Islet of Langerhans (tissue), 1 donor: ENCODE results near the gene GSTT2.
"Not testable (repeated sequence)": the region's sequence is repeated elsewhere in the genome, so short reads cannot be mapped to it uniquely, and the experiment has no call there.

Experiments
- FAIRE-seq: peaks from one replicate; lab custom pipeline; 2011; peaks lifted over from hg19 to GRCh38; lab: Jason Lieb, UNC

The GSTT2 gene

DNA sequence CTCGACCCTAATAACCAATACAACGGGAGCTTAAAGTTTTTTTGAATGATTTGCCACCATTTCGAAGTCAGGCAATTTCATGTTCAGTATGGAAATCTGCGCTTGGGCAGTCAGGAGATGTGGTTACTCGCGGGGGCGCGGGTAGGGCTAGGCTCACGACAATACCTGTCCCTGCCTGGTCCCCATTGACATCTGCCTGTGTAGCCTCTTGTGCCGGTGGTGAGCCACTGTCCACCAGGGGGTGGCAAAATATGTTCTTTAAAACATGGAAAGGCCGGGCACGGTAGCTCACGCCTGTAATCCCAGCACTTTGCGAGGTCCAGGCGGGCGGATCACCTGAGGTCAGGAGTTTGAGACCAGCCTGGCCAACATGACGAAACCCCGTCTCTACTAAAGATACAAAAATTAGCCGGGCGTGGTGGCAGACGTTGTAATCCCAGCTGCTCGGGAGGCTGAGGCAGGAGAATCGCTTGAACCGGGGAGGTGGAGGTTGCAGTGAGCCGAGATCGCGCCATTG is 5.0 kb upstream of the GSTT2 start:
- FAIRE-seq: not testable (repeated sequence)

DNA sequence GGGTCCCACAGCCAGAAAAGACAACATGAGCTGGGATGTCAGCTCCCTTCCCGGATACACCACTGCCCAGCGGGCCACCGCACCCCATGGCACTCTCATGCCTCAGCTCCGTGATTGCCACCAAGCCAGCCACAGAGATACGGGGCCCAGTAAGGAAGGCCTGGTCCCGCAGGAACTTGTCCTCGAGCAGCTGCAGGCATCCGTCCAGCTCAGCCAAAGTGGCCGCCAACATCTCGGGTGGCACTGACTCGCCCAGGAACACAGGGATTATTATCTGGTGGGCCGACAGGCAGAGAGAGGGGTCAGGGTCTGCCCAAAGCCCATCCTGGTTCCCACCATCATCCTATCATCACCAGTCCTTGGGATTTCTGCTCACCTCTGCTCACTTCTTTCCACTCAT is 2.6 kb upstream of the GSTT2 start:
- FAIRE-seq: not testable (repeated sequence)

DNA sequence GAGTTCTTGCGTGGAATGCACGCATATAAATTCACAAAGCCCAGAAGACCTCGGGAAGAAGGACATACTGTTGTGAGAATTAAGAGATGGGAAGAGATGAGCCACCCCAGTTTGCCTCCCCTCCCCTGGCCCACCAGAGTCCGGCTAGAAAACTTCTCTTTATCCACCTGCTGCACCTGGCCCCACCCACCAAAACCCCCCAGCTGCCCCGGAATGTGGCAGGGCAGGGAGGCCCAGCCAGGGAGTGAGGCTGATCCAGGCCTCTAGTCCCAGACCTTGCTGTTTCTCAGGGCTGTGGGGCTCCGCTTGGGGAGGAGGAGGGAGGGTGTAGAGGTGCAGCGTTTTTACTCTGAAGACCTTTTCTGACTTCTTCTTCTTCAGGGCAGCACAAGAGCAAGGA is 633 bp downstream of the GSTT2 start:
- not testable (repeated sequence) for FAIRE-seq

DNA sequence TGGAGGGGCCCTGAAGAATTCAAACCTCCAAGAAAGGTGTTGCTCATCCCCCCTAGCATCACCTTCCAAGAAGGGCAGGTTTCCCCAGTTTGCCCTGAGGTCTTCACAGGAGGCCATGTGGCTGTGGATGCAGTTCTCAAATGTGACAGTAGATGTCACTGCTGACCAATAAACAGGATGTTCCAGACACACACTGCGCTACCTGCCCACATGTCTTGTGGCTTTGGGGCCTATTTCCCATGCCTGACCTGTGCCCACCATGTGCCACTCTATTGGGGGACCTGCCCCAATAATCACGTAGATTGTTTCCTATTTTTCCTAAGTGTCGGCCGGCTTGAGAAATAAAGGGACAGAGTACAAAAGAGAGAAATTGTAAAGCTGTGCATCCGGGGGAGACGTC is 4.5 kb downstream of the GSTT2 start:
- FAIRE-seq: no peak

DNA sequence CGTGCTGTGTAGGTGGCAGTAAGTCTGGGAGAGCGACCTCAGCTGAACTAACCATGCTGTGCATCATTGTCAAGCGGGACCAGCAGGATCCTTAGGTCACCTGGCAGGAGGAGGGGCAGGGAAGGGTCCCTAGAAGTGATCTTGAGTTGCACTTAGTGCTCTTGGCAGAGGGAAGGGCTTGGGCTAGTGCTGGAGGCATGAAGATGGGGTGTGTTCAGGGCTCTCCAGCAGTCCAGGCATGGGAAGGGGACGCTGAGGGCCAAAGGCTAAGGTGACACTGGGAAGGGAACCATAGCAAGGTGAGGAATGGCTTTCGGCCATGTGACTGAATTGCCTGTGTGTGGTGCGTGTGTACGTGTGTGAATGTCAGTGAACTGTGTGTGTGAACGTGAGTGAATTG is 6.2 kb downstream of the GSTT2 start:
- FAIRE-seq: not testable (repeated sequence)

DNA sequence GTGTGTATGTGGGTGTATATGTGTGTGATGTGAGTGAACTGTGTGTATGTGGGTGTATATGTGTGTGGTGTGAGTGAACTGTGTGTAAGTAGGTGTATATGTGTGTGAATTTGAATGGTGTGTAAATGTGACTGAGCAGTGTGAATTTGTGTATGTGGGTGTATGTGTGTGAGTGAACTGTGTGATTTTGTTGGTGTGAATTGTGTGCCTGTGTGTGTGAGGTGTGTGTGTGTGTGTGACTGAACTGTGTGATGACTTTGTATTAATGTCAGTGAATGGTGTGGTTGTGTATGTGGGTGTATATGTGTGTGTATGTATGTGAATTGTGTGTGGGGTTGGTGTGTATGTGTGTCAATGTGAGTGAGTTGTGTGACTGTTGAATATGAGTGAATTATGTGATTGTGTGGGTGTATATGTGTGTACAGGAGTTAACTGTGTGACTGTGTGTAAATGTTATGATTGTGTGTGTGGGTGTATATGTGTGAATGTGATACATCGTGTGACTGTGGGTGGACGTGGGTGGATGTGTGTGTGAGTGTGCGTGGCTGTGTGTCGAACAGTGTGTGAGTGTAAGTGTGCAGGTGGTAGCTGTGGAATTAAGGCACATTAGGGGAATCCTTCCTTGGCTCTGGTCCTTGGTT is 6.7 kb downstream of the GSTT2 start:
- not testable (repeated sequence) for FAIRE-seq

DNA sequence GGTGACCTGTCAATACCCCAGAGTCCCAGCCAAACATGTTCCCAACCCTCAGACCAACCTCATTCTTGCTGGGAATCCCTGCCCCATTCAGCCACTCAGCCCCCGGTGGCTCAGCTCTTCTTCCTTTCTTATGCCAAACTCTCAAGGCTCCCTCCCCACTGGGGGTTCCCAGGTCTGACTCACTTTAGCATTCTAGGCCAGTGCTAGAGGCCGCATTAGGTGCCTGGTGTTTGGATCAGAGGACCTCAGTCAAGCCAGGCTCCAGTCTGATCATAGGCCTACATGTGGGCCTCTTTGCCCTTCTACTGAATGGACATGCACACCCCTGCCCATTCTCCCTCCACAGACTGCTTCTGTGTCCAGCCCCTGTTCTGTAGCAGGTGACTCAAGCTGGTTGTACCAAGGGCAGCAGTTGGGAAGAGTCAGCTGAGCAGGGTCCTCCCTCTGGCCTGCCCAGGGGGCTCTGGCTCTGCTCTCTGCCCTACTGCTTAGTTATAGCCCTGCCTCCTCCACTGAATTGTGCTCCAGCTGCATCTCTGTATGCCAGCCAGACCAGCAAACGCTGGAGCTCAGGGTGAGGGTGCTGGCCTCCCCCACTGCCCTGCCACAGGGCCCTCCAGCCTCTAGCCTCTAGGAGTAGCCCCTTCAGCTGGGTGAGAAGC is 9.8 kb downstream of the GSTT2 start:
- not testable (repeated sequence) for FAIRE-seq

DNA sequence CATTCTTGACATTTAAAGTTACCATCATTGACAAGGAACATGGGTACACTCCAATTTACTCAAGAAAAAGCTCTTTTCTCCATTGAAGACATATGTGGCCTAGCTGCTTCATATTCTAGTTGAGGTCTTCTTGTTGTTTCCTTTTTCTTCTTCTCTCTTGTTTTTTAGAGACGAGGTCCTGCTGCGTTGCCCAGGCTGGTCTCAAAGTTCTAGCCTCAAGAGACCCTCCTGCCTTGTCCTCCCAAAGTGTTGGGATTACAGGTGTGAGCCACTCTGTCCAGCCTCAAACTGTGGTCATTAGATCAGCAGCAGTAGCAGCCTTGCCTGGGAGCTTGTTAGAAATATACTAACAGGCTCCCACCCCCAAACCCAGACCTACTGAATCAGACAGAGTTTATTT is 13.1 kb downstream of the GSTT2 start:
- not testable (repeated sequence) for FAIRE-seq

DNA sequence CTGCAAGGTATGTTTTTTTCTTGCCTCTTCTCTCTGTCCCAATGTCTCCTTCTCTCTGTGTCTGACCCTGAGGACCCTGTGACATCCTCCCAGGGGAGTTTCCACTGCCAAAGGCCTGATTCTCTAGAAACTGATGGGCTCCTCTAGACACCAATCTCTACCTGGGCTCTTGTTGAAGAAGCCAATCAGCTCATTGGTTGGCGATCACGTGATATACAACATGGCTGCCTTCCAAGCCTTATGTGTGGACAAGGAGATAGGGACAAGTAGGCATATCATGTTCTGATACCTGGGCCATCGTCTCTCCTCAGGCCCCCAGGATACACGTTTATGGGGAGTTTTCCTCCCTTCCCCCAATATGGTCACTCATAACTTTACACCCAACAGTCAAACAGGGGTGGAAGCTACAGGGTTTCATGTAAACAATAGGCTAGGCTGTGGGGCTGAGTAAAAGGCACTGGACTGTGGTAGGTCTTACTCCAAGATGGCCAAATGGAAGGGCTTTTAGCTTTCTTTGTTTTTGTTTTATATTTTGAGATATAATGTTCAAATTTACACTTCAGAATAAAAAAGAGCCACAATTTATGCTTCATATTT is 13.7 kb downstream of the GSTT2 start:
- not testable (repeated sequence) for FAIRE-seq

DNA sequence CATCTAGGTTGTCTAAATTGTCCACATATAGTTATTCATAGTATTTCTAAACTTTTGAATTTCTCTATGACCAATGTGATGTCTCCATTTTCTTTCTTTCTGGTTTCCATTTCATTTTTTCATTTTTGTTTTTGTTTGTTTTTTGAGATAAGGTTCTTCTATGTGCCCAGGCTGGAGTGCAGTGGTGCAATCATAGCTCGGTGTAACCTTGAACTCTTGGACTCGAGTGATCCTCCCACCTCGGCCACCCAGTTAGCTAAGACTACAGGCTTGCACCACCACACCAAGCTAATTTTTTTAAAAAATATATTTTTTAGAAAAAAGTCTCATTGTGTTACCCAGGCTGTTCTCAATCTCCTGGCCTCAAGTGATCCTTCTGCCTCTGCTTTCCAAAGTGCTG is 17.2 kb downstream of the GSTT2 start:
- FAIRE-seq: no peak

DNA sequence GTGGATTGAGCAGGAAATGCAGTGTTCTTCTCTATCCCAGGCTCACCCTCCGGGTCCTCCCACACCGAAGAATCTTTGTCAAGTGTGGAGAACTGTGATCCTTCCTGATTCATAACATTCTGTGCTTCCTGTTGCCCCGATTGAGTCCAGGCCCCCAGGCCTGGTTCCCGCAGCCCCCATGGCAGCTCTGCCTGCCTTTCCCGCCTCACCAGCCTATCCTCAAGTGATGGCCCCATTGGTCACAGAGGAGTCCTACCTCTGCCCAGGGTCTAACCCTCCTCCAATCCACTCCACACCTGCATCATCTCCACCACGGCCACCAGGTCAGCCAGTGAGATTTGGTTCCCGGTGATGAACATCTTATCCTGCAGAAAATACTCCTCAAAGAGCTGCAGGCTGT is 19.8 kb downstream of the GSTT2 start:
- not testable (repeated sequence) for FAIRE-seq

DNA sequence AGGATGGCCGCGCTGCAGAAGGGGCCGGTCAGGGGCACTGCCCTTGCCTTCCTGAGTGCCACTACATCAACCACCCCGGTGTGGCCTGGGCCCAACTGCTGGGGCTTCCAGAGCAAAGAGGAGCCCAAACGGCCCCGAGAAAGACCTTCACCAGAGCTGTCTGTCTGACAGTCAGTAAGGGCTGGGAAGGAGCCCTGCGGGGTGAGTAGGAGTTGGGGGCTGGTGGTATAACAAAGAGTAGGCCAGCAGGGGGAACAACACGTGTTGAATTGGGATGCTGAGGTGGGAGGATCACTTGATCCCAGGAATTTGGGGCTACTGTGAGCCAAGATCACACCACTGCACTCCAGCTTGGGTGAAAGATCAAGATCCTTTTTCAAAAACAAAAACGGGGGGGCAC is 21.4 kb downstream of the GSTT2 start:
- FAIRE-seq: no peak

DNA sequence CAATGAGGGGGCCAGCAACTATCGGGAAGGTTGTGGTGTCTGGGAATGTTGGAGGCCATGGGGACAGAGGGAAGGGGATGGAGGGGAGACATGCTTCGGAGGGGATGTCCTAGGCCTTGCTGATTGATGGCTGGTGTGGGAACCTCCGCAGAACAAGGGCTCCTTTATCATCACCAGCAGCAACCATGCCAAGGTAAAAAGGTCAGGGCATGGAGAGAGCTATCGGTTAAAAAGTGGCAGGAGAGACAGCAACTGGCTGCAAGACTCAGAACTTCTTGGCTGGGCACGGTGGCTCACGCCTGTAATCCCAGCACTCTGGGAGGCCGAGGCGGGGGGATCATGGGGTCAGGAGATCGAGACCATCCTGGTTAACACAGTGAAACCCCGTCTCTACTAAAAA is 22.3 kb downstream of the GSTT2 start:
- no peak for FAIRE-seq

DNA sequence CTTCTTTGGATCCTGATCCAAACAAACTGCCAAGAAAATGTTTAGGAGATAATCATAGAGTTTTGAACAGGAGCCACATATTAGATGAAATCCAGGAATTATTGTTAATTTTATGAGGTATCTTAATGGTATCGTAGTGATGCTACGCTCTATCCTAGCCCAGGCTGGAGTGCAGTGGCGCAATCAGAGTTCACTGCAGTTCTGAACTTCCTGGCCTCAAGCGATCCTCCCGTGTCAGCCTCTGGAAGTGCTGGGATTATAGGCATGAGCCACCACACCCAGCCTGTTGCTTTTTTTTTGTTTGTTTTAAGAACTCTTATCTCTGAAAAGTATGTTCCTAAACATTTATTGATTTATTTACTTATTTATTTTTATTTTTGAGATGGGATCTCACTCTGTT is 22.9 kb downstream of the GSTT2 start:
- FAIRE-seq: no peak

DNA sequence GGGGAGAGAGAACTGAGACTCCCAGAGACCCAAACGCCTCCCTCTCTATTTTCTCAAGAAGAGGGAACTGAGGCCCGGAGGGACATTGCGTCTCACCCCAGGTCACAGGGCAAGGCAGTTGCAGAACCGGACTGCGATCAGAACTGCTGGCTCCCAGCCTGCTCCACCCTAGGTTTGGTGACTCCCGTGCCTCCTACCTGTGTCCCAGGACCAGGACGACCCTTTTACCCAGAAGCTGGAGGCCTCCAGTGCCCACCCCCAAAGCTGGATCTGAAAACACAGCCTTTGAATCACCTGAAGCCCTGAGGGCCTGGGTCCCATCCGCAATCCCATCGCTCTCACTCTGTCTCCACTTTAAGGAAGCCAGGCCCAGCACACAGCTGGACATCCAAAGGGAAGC is 24.0 kb downstream of the GSTT2 start:
- no peak for FAIRE-seq

DNA sequence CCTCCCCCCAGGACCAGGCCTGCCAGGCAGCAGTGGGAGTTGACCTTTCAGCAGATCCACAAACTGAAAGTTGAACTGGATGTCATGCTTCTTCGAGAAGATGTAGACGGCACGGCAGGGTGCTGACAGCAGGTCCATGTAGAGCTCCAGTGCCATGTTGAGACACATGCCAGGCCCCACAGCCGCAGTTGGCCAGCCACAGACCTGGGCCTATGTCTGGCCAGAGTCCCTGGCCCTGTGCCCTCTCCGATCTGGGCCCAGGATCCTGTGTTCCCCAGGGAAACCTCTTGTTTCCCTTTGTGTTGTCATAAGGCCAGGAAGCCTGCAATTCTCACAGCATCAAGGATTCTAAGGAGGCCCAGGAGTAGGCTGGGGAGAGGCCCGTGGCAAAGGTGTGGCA is 25.3 kb downstream of the GSTT2 start, which contains the start of gene GSTT4:
GSTT4 (minus strand) TSS at position 253 of the 400 bp plus-strand sequence; CDS start at position 156, 97 bp downstream.
- FAIRE-seq: no peak

DNA sequence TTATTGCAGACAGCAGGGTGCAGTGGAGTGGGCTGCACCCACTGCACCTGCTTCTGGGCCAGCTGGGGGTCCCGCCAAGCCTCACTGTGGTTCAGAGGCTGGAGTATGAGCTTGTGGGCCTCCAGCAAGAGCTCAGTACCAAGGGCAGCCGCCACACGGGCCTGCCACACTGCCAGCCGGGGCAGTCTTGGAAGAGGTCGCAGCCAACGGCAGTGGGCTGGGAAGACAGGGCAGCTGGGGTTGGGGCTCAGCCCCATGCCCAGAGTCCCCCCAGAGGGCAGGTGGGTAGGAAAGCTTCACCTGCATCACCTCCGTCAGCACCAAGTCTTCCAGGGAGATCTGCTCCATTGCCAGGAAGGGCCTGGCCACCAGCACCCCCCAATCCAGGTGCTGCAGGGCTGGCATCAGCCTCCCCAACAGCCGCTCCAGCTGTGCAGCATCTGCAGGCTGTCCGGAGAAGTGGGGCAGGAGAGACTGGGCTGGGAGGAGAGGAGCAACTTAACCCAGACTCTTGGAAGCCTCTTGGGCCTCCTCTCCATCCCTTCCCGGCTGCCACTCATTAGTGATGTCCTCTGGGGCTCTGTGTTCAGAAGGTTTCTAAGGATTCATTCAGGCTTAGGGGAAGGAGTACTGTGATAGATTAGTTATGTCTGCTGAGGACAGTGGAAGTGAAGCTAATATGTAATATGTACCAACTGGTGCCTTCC is 26.4 kb downstream of the GSTT2 start:
- FAIRE-seq: no peak

DNA sequence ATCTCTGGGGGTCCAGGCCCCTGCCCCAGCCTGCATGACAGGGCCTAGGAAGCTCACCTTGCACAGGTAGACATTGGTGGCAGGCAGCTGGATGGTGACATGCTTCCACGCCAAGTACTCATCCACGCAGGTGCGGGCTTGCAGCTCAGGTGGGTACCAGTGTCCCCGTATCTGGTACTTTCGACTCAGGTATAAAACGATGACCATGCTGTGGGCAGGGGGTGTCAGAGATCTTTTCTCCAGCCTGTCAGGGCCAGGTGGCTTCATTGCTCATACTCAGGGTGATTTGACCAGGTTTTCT is 26.9 kb downstream of the GSTT2 start:
- no peak for FAIRE-seq

DNA sequence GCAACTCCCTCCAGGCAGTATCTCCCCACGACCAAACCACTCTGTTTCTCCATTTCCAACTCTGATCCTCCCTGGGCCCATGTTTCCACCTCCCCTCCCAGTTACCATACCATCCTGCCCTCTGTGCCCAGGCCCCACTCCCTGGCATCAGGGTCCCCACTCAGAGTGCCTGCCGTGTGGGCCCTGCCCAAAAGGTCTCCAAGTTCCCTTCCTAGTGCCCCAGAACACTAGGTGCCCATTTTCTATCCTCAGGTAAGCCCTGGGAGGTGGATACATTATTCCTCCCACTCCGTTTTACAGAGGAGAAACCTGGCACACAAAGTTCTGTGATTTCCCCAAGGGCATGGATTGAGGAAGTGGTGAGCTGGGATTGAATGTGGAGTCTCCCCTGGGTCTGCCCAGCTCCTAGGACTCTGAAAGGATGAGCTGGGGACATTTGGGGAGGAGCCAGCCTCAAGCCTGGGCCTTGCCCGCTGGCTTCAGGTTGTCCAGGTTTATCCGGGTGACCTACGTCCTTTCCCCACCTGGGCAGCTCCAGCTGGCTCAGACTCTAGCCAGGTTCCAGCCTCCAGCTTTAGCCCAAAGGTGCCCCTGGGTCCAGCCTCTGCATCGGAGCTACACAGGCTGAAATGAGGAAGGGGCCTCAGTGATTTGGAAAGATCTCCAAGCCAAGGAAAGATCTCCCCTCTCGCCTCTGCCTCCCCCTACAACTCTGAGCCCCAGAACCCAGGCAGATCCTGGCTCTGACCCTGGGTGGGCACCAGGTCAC is 27.5 kb downstream of the GSTT2 start:
- no peak for FAIRE-seq

DNA sequence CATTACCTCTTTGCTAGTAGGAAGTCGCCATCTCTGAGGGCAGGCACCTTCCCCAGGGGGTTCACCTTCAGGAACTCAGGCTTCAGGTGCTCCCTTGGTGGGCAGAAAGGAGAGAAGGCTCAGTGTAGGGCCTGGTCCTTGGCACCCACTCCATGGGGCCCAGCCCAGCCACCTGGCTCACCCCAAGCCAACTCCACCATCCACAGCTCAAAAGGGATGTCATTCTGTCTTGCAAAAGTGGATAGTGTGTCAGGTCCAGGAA is 28.0 kb downstream of the GSTT2 start:
- FAIRE-seq: no peak

DNA sequence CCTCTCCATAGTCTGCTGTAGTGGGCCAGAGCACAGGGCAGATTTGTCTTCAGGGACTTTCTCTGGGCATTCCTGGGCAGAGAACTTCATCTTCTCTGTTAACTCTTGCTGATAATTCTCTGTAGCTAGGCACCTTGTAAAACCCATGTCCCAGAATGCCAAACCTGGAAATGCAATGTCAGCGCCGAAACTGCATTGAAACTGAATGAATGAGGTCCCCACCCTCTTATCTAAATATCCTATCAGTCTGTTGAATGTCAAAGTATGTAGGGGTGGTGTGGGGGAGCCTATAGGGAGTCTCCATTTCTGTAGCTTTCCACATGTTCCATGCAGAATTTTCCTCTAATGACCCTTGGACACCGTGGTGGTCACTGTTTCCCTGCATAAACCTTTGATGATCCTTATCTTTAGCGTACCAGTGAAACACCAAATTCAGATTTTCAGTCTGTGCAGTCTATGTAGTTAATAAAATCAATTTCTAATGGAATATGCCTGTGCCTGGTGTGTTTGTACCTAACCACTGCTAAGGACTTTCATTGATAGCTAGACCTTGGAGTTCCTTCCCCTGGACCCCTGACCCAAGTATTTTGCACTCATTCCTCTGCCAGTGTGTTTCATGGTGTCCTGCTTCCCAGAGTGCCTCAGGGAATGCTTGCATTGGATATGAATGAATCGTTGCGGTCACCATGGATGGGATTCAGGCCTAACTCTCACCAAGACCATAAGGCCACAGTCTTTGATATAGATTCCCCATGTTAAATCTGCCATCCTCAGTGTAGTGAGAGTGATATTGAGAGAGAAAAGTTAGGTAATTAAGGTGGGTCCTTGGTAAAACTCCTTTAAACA is 28.7 kb downstream of the GSTT2 start:
- no peak for FAIRE-seq
